CD4-positive, CD25-positive, alpha-beta regulatory T cell (primary cell): ENCODE data around the gene DLG2. TPM values are rescaled to one million over a fixed set of nuclear protein-coding genes. Genes with fewer than 3 reads are reported as not detected.

Experiments
- ATAC-seq, 2 donors: fragments of 150-1000 bp; cut with Tn5 transposase; one replicate each; pipeline ENCODE4 v1.10.0; 2021; ENCODE audit warnings: low read depth in 2 of 2, moderate number of reproducible peaks in 2 of 2, moderate library complexity in 1 of 2
- DNase-seq, 3 donors: peaks; one replicate each; pipeline versions ENCODE4 v3.0.0 to v3.0.0-alpha.2; 2012 to 2022; ENCODE audit warnings: mixed read lengths in 1 of 3
- H3K27ac ChIP-seq: one replicate; pipeline ENCODE4 v1.7.0; 2013; ENCODE audit warnings: mild to moderate bottlenecking, low read length; ENCODE audit not compliant: insufficient read depth, poor library complexity, severe bottlenecking
- H3K27me3 ChIP-seq: one replicate; pipeline ENCODE4 v1.7.0; 2013; ENCODE audit warnings: low read length; ENCODE audit not compliant: control insufficient read depth, insufficient read depth
- H3K36me3 ChIP-seq: one replicate; pipeline ENCODE4 v1.7.0; 2013; ENCODE audit warnings: mild to moderate bottlenecking, low read length, moderate library complexity; ENCODE audit not compliant: control insufficient read depth, insufficient read depth
- H3K4me1 ChIP-seq: 2 replicates; pipeline ENCODE4 v1.7.0; 2013; ENCODE audit warnings: mild to moderate bottlenecking, low read length; ENCODE audit not compliant: insufficient read depth, control insufficient read depth, poor library complexity, severe bottlenecking
- H3K4me3 ChIP-seq: one replicate; pipeline ENCODE4 v1.7.0; 2013; ENCODE audit warnings: low read depth, mild to moderate bottlenecking, low read length, moderate library complexity
- H3K9me3 ChIP-seq, 2 experiments: 1 replicate in 1 of 2; 2 replicates in 1 of 2; pipeline ENCODE4 v1.7.0; 2013; ENCODE audit warnings: low read length in 2 of 2, mild to moderate bottlenecking in 1 of 2, moderate library complexity in 1 of 2; ENCODE audit not compliant: control insufficient read depth in 2 of 2
- H3K27ac Mint-ChIP-seq, 3 donors: one replicate each; pipeline ENCODE4 v1.8.0; 2020 to 2022; ENCODE audit warnings: mild to moderate bottlenecking in 3 of 3, mixed read lengths in 3 of 3, moderate library complexity in 2 of 3
- H3K27me3 Mint-ChIP-seq: one replicate; pipeline ENCODE4 v1.8.0; 2022; ENCODE audit warnings: mild to moderate bottlenecking, mixed read lengths
- H3K36me3 Mint-ChIP-seq: one replicate; pipeline ENCODE4 v1.8.0; 2020; ENCODE audit warnings: mixed read lengths
- H3K4me1 Mint-ChIP-seq, 4 donors: one replicate each; pipeline ENCODE4 v1.8.0; 2020 to 2022; ENCODE audit warnings: mixed read lengths in 4 of 4, mild to moderate bottlenecking in 1 of 4
- H3K4me3 Mint-ChIP-seq, 4 donors: one replicate each; pipeline ENCODE4 v1.8.0; 2020 to 2022; ENCODE audit warnings: mild to moderate bottlenecking in 4 of 4, mixed read lengths in 4 of 4, moderate library complexity in 3 of 4
- H3K9me3 Mint-ChIP-seq, 7 donors: one replicate each; pipeline ENCODE4 v1.8.0; 2020 to 2022; ENCODE audit warnings: mixed read lengths in 7 of 7, mild to moderate bottlenecking in 3 of 7, moderate library complexity in 2 of 7
- polyA plus RNA-seq, 4 donors: library from polyadenylated mRNA; unstranded; fragments of 300-500 nt; fragmentation: Illumina TruSeq; gene quantifications; one replicate each; pipeline ENCODE4 v1.2.3, GENCODE V29; 2021
- total RNA-seq: library from RNA; stranded (reverse); gene quantifications from one replicate; pipeline ENCODE4 v1.2.3, GENCODE V29; 2022

The DLG2 gene
- total and polyA plus RNA-seq, 5 donors from 2014 or later, result 0.26 to 2.0 (median 0.94) TPM

DNA sequence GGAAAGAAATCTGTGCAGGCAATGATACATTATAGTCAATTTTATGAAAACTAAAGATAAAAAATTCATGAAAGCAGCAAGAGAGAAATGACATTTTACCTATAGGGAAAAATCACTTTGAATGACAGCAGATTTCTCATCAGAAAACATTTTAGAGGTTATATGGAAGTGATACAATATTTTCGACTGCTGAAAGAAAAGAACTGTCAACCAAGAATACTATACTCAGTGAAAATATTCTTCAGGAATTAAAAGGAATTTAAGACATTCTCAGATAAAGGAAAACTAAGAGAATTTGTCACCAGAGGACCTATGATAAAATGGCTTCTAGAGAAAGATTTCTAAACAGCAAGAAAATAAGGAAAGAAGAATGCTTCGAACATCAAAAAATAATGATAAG is 820.8 kb downstream of the DLG2 start:
- Histone ChIP-seq H3K9me3 (peaks cover 8 to 15% of the 10 kb centered on the region in 2 experiments), H3K27me3 (no peaks in the 10 kb centered on the region), H3K36me3 (no peaks in the 10 kb centered on the region), H3K4me3 (no peak overlapping the region), H3K27ac (no peak overlapping the region), H3K4me1 (no peaks in the 10 kb centered on the region)
- ATAC-seq, result no peak
- H3K27me3 Mint-ChIP-seq, result no peaks in the 10 kb centered on the region
- H3K4me1 Mint-ChIP-seq, result no peaks in the 10 kb centered on the region
- DNase-seq, result no peak
- no peak overlapping the region for H3K4me3 Mint-ChIP-seq
- peaks cover 0 to 33% (median 7%) of the 10 kb centered on the region in 7 donors for H3K9me3 Mint-ChIP-seq
- H3K27ac Mint-ChIP-seq, result no peak overlapping the region
- no peaks in the 10 kb centered on the region for H3K36me3 Mint-ChIP-seq

- H3K9me3 Mint-ChIP-seq, result peaks cover 0 to 28% (median 7%) of the 10 kb centered on the region in 7 donors
- no peak for DNase-seq
These were observed 823.1 kb downstream of the DLG2 start for GRCh38 chr11:84804041-84804440.

GRCh38 chr11:84800755-84801346 is 826.3 kb downstream of the DLG2 start:
- no peaks in the 10 kb centered on the region for H3K4me1 ChIP-seq
- Mint-ChIP-seq H3K27me3 (no peaks in the 10 kb centered on the region), H3K27ac (no peak overlapping the region)

More at GRCh38 chr11:84804041-84804440, 823.1 kb downstream of the DLG2 start:
- H3K4me1 Mint-ChIP-seq, result no peaks in the 10 kb centered on the region
- no peak for ATAC-seq
- no peaks in the 10 kb centered on the region for H3K36me3 Mint-ChIP-seq
- Histone ChIP-seq H3K9me3 (peaks cover 8 to 15% of the 10 kb centered on the region in 2 experiments), H3K27me3 (no peaks in the 10 kb centered on the region), H3K27ac (no peak overlapping the region), H3K36me3 (no peaks in the 10 kb centered on the region), H3K4me1 (no peaks in the 10 kb centered on the region), H3K4me3 (no peak overlapping the region)
- H3K27ac Mint-ChIP-seq, result no peak overlapping the region
- H3K4me3 Mint-ChIP-seq, result no peak overlapping the region
- no peaks in the 10 kb centered on the region for H3K27me3 Mint-ChIP-seq

GRCh38 chr11:84799112-84799511 is 828.0 kb downstream of the DLG2 start:
- Histone ChIP-seq H3K4me3 (no peak overlapping the region), H3K27me3 (no peaks in the 10 kb centered on the region), H3K9me3 (peaks cover 8 to 13% of the 10 kb centered on the region in 2 experiments), H3K4me1 (no peaks in the 10 kb centered on the region), H3K27ac (no peak overlapping the region), H3K36me3 (no peaks in the 10 kb centered on the region)
- ATAC-seq (no peak), DNase-seq (no peak)
- Mint-ChIP-seq H3K27me3 (no peaks in the 10 kb centered on the region), H3K27ac (no peak overlapping the region), H3K4me1 (no peaks in the 10 kb centered on the region), H3K36me3 (no peaks in the 10 kb centered on the region), H3K9me3 (peaks cover 0 to 26% (median 6%) of the 10 kb centered on the region in 7 donors), H3K4me3 (no peak overlapping the region)

More at GRCh38 chr11:84800755-84801346, 826.3 kb downstream of the DLG2 start:
- no peaks in the 10 kb centered on the region for H3K36me3 Mint-ChIP-seq
- no peak overlapping the region for H3K27ac ChIP-seq
- H3K27me3 ChIP-seq, result no peaks in the 10 kb centered on the region
- no peak overlapping the region for H3K4me3 Mint-ChIP-seq
- H3K4me1 Mint-ChIP-seq, result no peaks in the 10 kb centered on the region
- H3K9me3 Mint-ChIP-seq, result peaks cover 0 to 26% (median 11%) of the 10 kb centered on the region in 7 donors
- H3K36me3 ChIP-seq, result no peaks in the 10 kb centered on the region
- DNase-seq (no peak), ATAC-seq (no peak)
- H3K9me3 ChIP-seq, result peaks cover 14% of the 10 kb centered on the region in 2 experiments
- no peak overlapping the region for H3K4me3 ChIP-seq

- H3K27ac Mint-ChIP-seq, result no peak overlapping the region
- Histone ChIP-seq H3K27ac (no peak overlapping the region), H3K27me3 (no peaks in the 10 kb centered on the region), H3K36me3 (no peaks in the 10 kb centered on the region), H3K4me3 (no peak overlapping the region), H3K4me1 (no peaks in the 10 kb centered on the region), H3K9me3 (peaks cover 6 to 13% of the 10 kb centered on the region in 2 experiments)
- H3K4me3 Mint-ChIP-seq, result no peak overlapping the region
- ATAC-seq (no peak), DNase-seq (no peak)
- H3K27me3 Mint-ChIP-seq, result no peaks in the 10 kb centered on the region
- H3K36me3 Mint-ChIP-seq, result no peaks in the 10 kb centered on the region
- H3K9me3 Mint-ChIP-seq, result peaks cover 2 to 43% (median 14%) of the 10 kb centered on the region in 7 donors
- H3K4me1 Mint-ChIP-seq, result no peaks in the 10 kb centered on the region
These were observed 831.4 kb downstream of the DLG2 start for GRCh38 chr11:84795698-84796097.

GRCh38 chr11:84794663-84795443 is 832.3 kb downstream of the DLG2 start:
- Mint-ChIP-seq H3K27ac (no peak overlapping the region), H3K9me3 (peaks cover 2 to 49% (median 14%) of the 10 kb centered on the region in 7 donors), H3K27me3 (no peaks in the 10 kb centered on the region), H3K4me1 (no peaks in the 10 kb centered on the region), H3K36me3 (no peaks in the 10 kb centered on the region), H3K4me3 (no peak overlapping the region)
- peaks cover 6 to 13% of the 10 kb centered on the region in 2 experiments for H3K9me3 ChIP-seq
- no peak overlapping the region for H3K4me3 ChIP-seq
- no peak for DNase-seq
- H3K36me3 ChIP-seq, result no peaks in the 10 kb centered on the region
- no peak for ATAC-seq
- H3K27ac ChIP-seq, result no peak overlapping the region
- no peaks in the 10 kb centered on the region for H3K4me1 ChIP-seq
- no peaks in the 10 kb centered on the region for H3K27me3 ChIP-seq

- Histone ChIP-seq H3K4me3 (no peak overlapping the region), H3K36me3 (no peaks in the 10 kb centered on the region), H3K4me1 (no peaks in the 10 kb centered on the region), H3K27me3 (no peaks in the 10 kb centered on the region), H3K27ac (no peak overlapping the region), H3K9me3 (peaks cover 6 to 12% of the 10 kb centered on the region in 2 experiments)
- no peaks in the 10 kb centered on the region for H3K36me3 Mint-ChIP-seq
- DNase-seq (no peak), ATAC-seq (no peak)
- H3K27me3 Mint-ChIP-seq, result no peaks in the 10 kb centered on the region
- no peak overlapping the region for H3K4me3 Mint-ChIP-seq
- no peaks in the 10 kb centered on the region for H3K4me1 Mint-ChIP-seq
- peaks cover 2 to 52% (median 16%) of the 10 kb centered on the region in 7 donors for H3K9me3 Mint-ChIP-seq
- no peak overlapping the region for H3K27ac Mint-ChIP-seq
These were observed 833.8 kb downstream of the DLG2 start for GRCh38 chr11:84793318-84793717.
